ENCODE data around the gene USP54. TPM values are rescaled to one million over a fixed set of nuclear protein-coding genes. Genes with fewer than 3 reads are reported as not detected.

Gene USP54
- total and polyA plus RNA-seq, 9 of the 15 experiments (the other 6 are each of a cell fraction or from before 2014, with no cell fraction given), result 3.8 to 40.1 (median 16.9) TPM

DNA sequence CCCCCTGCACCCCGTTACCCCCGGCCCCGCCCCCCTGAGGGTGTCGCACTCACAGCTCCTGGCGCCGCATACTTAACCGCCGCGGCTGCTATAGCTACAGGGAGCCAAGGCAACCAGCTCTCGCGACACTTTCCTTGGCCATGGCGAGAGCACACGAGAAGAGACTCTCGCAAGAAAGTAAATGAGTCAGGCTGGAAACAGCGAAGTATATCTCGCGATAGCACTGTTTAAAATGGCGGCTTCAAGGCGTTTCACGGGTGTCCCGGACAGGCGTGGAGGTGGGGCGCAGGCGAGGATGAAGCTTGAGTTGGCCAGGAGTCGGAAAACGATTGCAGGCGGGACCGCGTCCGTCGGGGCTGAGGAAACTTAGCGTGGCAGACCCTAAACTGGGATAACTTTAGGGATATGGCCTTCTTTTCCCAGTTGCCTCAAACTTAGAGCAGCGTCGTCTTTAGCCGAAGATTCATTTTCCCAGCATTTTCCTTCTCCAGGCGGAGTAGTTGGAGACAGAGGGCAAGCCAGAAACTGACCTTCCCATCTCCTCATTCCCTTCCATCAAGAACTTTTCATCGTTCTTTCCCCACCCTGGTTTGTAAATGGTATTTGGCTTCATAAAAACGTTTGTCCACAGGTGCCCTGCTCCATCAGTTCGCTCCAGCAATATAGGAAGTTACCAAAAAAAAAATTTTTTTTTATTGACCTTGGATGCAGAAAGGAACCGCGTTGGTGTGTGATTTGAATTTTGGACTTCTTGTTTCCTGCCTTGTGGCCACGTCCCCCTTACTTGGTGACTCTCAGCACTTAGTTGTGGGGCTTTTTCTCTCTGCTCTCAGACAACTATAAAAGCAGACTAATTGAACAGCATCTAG is 35.0 kb upstream of the USP54 start (continued):
- peak in 1 of 2 experiments; percentile 97; a peak in 2 of 4 replicates for TF ChIP-seq CSDE1 (IDR thresholded peaks at IDR 0.05)
- TF ChIP-seq ELF4 (CRISPR knock-in tag; IDR thresholded peaks at IDR 0.05), result 0 out of 2 replicates have a peak, but pooled peaks have one; percentile 14
- TF ChIP-seq HDAC3 (IDR thresholded peaks at IDR 0.05; ENCODE audit: borderline replicate concordance, partially characterized antibody), result peak; percentile 45
- TF ChIP-seq, protein P1, sequence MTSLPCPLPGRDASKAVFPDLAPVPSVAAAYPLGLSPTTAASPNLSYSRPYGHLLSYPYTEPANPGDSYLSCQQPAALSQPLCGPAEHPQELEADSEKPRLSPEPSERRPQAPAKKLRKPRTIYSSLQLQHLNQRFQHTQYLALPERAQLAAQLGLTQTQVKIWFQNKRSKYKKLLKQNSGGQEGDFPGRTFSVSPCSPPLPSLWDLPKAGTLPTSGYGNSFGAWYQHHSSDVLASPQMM (CRISPR knock-in tag; IDR thresholded peaks at IDR 0.05), result no peak
- TF ChIP-seq RFX5 (IDR thresholded peaks at IDR 0.05; ENCODE audit: low read depth, low read length), result no peak
- peak; percentile 10; the same call in 1 of the 2 replicates for TF ChIP-seq ZNF41 (CRISPR knock-in tag; conservative IDR thresholded peaks at IDR 0.05)
- TF ChIP-seq PHF8 (IDR thresholded peaks at IDR 0.05; ENCODE audit: borderline replicate concordance, low read length), result peak; percentile 97
- no peak for TF ChIP-seq ZNF445 (CRISPR knock-in tag; IDR thresholded peaks at IDR 0.05; ENCODE audit: low read depth)
- 0 out of 2 replicates have a peak, but pooled peaks have one; percentile 17 for TF ChIP-seq HDGF (IDR thresholded peaks at IDR 0.05)
- peak; percentile 73 for TF ChIP-seq RBBP5 (IDR thresholded peaks at IDR 0.05; ENCODE audit: borderline replicate concordance, insufficient read depth, low read length, poor library complexity, severe bottlenecking)
- TF ChIP-seq, protein P2, sequence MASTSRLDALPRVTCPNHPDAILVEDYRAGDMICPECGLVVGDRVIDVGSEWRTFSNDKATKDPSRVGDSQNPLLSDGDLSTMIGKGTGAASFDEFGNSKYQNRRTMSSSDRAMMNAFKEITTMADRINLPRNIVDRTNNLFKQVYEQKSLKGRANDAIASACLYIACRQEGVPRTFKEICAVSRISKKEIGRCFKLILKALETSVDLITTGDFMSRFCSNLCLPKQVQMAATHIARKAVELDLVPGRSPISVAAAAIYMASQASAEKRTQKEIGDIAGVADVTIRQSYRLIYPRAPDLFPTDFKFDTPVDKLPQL (IDR thresholded peaks at IDR 0.05; ENCODE audit: extremely low read depth, insufficient read length), result peak; percentile 53
- TF ChIP-seq, protein P3, sequence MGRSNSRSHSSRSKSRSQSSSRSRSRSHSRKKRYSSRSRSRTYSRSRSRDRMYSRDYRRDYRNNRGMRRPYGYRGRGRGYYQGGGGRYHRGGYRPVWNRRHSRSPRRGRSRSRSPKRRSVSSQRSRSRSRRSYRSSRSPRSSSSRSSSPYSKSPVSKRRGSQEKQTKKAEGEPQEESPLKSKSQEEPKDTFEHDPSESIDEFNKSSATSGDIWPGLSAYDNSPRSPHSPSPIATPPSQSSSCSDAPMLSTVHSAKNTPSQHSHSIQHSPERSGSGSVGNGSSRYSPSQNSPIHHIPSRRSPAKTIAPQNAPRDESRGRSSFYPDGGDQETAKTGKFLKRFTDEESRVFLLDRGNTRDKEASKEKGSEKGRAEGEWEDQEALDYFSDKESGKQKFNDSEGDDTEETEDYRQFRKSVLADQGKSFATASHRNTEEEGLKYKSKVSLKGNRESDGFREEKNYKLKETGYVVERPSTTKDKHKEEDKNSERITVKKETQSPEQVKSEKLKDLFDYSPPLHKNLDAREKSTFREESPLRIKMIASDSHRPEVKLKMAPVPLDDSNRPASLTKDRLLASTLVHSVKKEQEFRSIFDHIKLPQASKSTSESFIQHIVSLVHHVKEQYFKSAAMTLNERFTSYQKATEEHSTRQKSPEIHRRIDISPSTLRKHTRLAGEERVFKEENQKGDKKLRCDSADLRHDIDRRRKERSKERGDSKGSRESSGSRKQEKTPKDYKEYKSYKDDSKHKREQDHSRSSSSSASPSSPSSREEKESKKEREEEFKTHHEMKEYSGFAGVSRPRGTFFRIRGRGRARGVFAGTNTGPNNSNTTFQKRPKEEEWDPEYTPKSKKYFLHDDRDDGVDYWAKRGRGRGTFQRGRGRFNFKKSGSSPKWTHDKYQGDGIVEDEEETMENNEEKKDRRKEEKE (IDR thresholded peaks at IDR 0.05; ENCODE audit: borderline replicate concordance in 1 of 2, control insufficient read depth in 1 of 2, low read depth in 2 of 2, low read length in 1 of 2), result peak in 1 of 2 experiments; percentile 48; a peak in 1 of 4 replicates
- peak; percentile 84; the same call in 1 of the 2 replicates for TF ChIP-seq MBD2 (IDR thresholded peaks at IDR 0.05; ENCODE audit: borderline replicate concordance, low read depth)
- TF ChIP-seq CBFB (CRISPR knock-in tag; IDR thresholded peaks at IDR 0.05), result peak; percentile 58; the same call in 1 of the 2 replicates
- 0 out of 2 replicates have a peak, but pooled peaks have one; percentile 17 for TF ChIP-seq TRIM28 (IDR thresholded peaks at IDR 0.05)
- peak in 1 of 2 experiments; percentile 48; a peak in 1 of 4 replicates for TF ChIP-seq SRF (CRISPR knock-in tag; IDR thresholded peaks at IDR 0.05)
- TF ChIP-seq KAT7 (CRISPR knock-in tag; IDR thresholded peaks at IDR 0.05; ENCODE audit: borderline replicate concordance), result 0 out of 2 replicates have a peak, but pooled peaks have one; percentile 13
- TF ChIP-seq, protein P4, sequence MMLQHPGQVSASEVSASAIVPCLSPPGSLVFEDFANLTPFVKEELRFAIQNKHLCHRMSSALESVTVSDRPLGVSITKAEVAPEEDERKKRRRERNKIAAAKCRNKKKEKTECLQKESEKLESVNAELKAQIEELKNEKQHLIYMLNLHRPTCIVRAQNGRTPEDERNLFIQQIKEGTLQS (IDR thresholded peaks at IDR 0.05), result peak; percentile 46; the same call in 1 of the 2 replicates
- TF ChIP-seq, protein P4 (CRISPR knock-in tag; conservative IDR thresholded peaks at IDR 0.05), result 0 out of 2 replicates have a peak, but pooled peaks have one; percentile 22
- no peak for TF ChIP-seq RBM34 (IDR thresholded peaks at IDR 0.05; ENCODE audit: borderline replicate concordance, insufficient read depth, low read length)
- peak; percentile 68; the same call in 1 of the 2 replicates for TF ChIP-seq ZBED1 (IDR thresholded peaks at IDR 0.05)

All from K562 (cell line).